SH-SY5Y (cell line): ENCODE results near the gene ASB16.

Experiments
- GATA2 ChIP-seq: IDR thresholded peaks from 2 replicates; pipeline ENCODE4 v1.6.1; 2011; ENCODE audit warnings: mild to moderate bottlenecking, low read depth, low read length
- GATA3 ChIP-seq: IDR thresholded peaks from 2 replicates; pipeline ENCODE4 v1.6.1; 2011; ENCODE audit warnings: low read depth, mild to moderate bottlenecking, low read length, moderate library complexity

GRCh38 chr17:44123356-44124117, 47.0 kb upstream of the ASB16 start, which contains the start of gene HDAC5:
- TF ChIP-seq GATA2 (no peak), GATA3 (no peak)
